GM19025 (cell line): ENCODE measurements around the gene TSPAN12.

Experiments
- ATAC-seq: cut with Tn5 transposase; IDR thresholded peaks from one replicate; pipeline ENCODE4 v1.9.1; 2021; ENCODE audit warnings: mild to moderate bottlenecking, low read depth, moderate library complexity; ENCODE audit not compliant: unreplicated experiment

The TSPAN12 gene

DNA sequence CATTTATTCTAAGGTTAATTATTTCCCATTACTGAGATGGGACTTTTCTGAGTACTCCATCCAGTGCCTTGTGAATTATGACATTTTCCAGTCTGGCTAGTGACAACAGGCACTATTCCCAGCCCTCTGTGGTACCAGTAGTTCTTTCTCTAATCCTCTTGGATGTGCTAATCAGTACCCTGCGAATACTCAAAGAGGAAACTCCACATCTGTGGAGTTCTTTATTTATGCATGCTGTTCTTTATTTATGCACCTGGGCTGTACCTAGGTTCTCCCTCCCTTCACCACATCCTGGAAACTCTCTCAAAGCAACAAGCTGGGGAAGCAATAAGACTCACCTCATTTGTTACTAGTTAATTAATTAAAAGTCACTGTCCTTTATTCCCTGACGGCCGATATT is 83.5 kb downstream of the TSPAN12 start:
- no peak for ATAC-seq

GRCh38 chr7:120770206-120770605 is 87.7 kb downstream of the TSPAN12 start:
- ATAC-seq: no peak

- no peak for ATAC-seq
These were observed 97.1 kb downstream of the TSPAN12 start for GRCh38 chr7:120760851-120761250.

- peak; percentile 71 for ATAC-seq
These were observed 97.9 kb downstream of the TSPAN12 start for GRCh38 chr7:120760050-120760449.

DNA sequence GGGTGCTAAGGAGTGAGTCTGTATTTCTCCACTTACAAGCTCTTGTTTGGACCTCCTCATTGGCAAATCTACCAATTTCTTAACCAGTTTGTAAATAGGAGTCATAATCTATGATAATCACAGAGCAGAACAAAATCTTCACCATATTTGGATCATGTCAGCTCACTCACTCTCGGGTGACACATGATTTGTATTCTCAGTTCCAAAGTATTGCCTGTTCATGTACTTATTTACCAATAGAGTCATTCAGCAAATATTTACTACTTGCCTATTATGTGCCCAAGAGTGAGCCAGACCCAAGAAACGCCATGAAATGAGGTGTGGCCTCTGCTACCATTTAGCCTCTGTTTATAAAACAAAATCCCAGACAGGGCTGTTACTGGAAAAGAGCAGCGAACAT is 114.8 kb downstream of the TSPAN12 start:
- ATAC-seq: no peak

DNA sequence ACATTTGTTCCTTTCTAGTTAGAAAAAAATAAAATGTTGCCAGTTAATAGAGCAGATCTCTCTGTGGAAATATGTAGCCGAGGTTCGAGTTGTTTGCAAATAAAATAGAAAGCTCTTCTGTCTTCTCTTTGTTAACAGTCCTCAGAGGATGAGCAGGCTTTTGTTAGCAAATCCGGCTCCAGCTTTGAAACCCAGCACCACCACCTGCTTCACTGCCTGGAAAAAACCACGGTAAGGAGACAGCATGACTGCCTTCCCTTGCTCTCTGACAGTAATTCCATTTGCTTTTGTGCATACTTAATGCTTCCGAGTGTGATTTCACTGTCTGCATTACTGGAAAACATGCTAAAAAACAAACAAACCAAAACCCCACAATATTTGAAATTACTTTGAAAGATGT is 115.6 kb downstream of the TSPAN12 start:
- no peak for ATAC-seq

DNA sequence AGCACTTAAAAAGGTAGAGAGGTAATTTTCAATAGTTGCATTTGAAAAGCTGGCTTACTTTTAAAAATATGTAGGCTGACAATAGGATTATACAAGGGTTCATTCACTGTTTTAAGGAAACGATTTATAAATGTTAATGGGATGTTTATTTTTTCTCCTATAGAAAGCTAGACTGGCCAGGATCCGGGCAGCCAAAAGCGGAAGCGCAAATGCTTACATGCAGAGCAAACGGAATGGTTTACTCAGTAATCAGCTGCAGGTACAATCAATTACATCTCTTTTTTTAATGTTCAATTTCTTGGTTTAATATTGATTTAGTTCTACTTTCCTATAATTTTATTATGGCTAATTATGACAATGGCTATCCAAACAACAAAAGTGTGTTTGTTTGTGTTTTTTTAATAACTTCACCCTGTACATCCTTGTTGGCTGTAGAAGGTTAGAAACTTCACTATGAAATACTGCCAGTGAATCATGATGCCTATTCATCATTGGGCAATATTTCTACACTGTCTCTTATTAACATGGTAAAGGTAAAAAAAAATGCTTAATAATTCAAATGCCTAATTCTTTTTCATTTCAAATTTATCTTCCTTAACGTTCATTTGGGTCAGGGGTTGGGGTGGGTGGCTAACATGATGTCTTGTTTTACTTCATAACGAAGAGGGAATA is 116.4 kb downstream of the TSPAN12 start:
- no peak for ATAC-seq

DNA sequence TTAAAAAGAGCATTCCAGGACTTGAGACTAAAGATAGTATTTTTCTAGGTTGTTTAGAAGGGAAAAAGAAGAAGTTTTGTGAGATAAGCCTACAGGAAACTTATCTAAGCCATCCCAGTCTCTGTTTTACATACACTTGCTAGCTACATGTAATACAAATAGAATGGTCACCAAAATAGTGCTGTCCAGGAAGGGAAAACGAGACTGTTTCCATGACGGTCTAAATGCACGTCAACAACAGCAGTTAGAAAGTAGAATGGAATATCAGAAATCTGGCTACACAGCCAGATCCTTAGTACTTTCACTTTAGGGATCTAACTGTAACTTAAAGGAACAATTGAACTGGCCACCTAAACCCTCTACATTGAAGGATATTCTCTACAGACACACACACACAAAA is 117.6 kb downstream of the TSPAN12 start:
- no peak for ATAC-seq

DNA sequence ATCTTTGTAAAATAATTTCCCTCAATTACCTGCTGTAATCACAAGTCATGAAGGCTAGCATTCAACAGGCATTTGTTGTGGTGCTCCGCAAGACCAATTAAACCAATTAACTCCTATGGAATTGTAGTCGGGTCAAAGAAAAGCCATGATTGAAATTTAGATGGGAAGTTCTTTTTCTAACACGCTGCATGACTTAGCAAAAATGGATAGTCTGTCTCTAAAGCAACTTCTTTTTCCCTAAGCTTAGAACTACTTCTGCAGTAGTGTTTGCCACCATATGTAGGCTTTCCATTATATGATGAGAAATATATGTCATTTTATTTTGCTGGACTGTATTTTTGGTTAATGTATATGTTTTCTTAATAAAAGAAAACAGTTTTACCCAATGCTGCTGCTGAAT is 119.1 kb downstream of the TSPAN12 start:
- ATAC-seq: no peak
